ENCODE data around the gene TNIK.

DNA sequence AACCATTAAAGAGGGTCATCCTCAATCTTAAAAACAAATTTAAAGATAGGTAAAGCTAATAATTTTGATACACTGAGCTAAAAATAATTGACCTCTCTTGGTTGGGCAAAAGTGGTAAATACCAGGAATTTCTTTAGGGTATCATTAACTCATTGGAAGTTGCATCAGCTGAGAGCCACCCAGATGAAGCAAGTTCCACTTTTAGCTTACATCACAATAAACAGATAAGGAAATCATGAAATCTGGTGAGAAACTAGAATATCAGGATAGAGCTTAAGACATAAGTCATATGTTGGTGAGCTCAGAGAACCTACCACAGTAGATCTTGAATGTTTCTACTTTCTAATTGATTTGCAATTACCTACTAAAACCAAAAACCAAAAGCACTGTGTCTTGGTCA, 336.3 kb downstream of the TNIK start:
- TF ChIP-seq, protein P1, sequence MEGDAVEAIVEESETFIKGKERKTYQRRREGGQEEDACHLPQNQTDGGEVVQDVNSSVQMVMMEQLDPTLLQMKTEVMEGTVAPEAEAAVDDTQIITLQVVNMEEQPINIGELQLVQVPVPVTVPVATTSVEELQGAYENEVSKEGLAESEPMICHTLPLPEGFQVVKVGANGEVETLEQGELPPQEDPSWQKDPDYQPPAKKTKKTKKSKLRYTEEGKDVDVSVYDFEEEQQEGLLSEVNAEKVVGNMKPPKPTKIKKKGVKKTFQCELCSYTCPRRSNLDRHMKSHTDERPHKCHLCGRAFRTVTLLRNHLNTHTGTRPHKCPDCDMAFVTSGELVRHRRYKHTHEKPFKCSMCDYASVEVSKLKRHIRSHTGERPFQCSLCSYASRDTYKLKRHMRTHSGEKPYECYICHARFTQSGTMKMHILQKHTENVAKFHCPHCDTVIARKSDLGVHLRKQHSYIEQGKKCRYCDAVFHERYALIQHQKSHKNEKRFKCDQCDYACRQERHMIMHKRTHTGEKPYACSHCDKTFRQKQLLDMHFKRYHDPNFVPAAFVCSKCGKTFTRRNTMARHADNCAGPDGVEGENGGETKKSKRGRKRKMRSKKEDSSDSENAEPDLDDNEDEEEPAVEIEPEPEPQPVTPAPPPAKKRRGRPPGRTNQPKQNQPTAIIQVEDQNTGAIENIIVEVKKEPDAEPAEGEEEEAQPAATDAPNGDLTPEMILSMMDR (IDR thresholded peaks at IDR 0.05; ENCODE audit: low read length): no peak
- no peak for TF ChIP-seq EZH2 (IDR thresholded peaks at IDR 0.05; ENCODE audit: borderline replicate concordance, low read length)

Data from OCI-LY1 (cell line).